NOMO-1 (cell line): ENCODE measurements around the gene BRIP1.
A peak's percentile ranks its signal among the peaks of the same experiment; 100 is the strongest.

ENCODE experiments used
- DNase-seq, 2 experiments: peaks; one replicate each; lab custom pipeline; 2025; ENCODE audit not compliant: unreplicated experiment in 2 of 2; lab: John Stamatoyannopoulos, UW

BRIP1 gene

GRCh38 chr17:61644800-61645774, 218.2 kb downstream of the BRIP1 start:
- no peak for DNase-seq

DNA sequence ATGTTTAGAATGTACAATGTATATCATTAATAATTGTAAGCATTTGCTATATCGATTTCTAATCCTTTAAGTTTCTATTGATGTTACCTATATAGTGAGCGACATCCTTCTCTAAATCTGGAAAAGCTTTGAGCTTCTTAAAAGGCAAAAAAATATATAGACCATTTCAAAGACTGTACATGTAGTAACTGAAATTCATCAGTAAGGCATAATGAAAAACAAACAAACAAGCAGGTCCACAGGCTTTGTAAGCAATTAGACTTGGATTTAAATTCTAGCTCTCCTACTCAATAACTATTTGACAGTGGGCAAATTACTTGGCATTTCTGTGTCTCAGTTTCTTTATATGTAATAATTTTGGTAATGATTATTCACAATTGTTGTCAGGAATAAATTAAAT, 220.6 kb downstream of the BRIP1 start:
- no peak for DNase-seq

DNA sequence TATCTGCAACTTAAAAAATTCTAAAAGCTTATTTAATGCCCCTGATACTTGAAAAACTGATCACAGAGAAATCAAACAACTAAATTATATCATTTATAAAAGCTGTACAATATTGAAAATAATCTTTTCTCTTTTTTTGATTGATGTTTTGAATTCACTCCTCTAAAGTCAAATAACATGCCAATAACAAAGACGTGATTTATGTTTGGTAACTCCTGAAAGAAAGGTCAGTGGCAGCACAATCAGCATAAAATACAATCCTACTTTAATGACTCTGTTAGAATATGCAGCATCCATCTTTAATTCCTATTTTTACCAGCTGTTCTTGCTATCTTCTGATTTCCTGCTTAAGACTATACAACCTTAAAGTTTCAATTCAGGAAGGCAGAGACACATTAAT, 221.6 kb downstream of the BRIP1 start:
- no peak for DNase-seq

- DNase-seq, result no peak
Observed at GRCh38 chr17:61641084-61641483, 222.2 kb downstream of the BRIP1 start.

DNA sequence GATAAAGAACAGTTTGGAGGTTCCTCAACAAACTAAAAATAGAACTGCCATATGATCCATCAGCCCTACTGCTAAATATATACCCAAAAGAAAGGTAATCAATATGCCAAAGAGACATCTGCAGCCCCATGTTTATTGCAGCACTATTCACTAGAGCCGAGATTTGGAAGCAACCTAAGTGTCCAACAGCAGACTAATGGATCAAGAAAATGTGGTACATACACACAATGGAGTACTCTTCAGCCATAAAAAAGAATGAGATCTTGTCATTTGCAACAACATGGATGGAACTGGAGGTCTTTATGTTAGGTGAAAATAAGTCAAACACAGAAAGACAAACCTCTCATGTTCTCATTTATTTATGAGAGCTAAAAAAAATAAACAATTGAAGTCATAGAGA, 223.5 kb downstream of the BRIP1 start:
- no peak for DNase-seq

GRCh38 chr17:61638087-61638486, 225.2 kb downstream of the BRIP1 start:
- DNase-seq, result no peak

GRCh38 chr17:61635913-61636432, 227.4 kb downstream of the BRIP1 start:
- DNase-seq, result peak; percentile 16 to 43

DNA sequence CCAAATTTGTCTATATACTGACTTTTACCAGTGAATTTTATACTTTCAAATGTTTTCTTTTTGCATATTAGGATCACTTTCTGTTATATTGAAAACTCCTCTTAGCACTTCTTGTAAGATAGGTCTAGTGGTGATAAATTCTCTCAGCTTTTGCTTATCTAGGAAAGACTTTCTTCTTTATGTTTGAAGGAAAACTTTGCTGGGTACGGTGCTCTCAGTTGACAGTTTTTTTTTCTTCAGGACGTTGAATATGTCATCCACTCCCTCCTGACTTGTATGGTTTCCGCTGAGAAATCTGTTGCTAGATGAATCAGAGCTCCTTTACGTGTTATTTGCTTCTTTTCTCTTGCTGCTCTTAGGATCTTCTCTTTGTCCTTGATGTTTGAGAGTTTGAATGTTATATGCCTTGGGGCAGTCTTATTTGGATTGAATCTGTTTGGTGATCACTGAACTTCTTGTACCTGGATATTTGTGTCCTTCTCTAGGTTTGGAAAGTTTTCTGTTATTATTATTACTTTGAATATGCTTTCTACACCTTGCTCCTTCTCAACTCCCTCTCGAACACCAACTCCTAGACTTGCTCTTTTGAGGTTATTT, 228.3 kb downstream of the BRIP1 start:
- no peak for DNase-seq

- DNase-seq, result no peak
Observed at GRCh38 chr17:61634011-61634539, 229.3 kb downstream of the BRIP1 start.

DNA sequence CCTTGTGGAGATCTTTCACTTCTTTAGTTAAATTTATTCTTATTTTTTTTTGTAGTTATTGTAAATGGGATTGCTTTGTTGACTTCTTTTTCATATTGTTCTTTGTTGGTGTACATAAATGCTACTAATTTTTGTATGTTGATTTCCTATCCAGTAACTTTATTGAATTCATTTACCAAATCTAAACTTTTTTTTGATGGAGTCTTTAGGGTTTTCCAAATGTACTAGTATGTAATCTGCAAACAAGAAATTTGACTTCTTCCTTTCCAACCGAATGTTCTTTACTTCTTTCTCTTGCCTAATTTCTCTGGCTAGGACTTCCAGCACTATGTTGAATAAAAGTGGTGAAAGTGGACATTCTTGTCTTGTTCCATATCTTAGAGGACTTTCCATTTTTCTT, 230.5 kb downstream of the BRIP1 start:
- no peak for DNase-seq

GRCh38 chr17:61631800-61632199, 231.5 kb downstream of the BRIP1 start:
- DNase-seq, result no peak
